ENCODE data around the gene CA14. TPM values are rescaled to one million over a fixed set of nuclear protein-coding genes. Genes with fewer than 3 reads are reported as not detected.

The CA14 gene
- total RNA-seq, 1 experiment from 2014 or later, result 42.0 TPM

DNA sequence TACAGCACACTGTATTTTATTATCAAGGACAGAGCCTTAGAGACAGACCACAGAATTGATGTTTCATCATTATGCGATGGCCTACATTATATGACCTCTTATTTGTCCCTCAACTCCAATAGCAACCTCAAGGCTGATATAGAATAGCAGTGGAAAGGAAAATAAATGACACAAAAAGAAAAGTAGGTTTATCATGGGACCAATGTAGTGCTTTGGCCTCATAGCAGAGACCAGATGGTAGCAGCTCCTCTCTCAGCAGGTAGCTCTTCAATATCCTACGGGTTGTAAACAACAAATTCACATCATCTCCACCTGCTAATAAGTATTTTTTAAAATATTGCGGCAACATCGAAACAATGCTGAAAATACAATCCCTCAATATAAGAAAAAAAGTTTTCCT is 46.9 kb upstream of the CA14 start:
- H3K23ac ChIP-seq (ENCODE audit: insufficient read length, low read depth, low read length), result no peak overlapping the region
- peaks cover 9 to 10% of the 10 kb centered on the region in 2 experiments; a peak in 3 of 4 replicates for H3K4me1 Mint-ChIP-seq
- no peak overlapping the region for H3K4ac ChIP-seq (ENCODE audit: low read depth, low read length)
- TF ChIP-seq, protein P1, sequence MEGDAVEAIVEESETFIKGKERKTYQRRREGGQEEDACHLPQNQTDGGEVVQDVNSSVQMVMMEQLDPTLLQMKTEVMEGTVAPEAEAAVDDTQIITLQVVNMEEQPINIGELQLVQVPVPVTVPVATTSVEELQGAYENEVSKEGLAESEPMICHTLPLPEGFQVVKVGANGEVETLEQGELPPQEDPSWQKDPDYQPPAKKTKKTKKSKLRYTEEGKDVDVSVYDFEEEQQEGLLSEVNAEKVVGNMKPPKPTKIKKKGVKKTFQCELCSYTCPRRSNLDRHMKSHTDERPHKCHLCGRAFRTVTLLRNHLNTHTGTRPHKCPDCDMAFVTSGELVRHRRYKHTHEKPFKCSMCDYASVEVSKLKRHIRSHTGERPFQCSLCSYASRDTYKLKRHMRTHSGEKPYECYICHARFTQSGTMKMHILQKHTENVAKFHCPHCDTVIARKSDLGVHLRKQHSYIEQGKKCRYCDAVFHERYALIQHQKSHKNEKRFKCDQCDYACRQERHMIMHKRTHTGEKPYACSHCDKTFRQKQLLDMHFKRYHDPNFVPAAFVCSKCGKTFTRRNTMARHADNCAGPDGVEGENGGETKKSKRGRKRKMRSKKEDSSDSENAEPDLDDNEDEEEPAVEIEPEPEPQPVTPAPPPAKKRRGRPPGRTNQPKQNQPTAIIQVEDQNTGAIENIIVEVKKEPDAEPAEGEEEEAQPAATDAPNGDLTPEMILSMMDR (conservative IDR thresholded peaks at IDR 0.05), result no peak
- H2BK20ac ChIP-seq (ENCODE audit: low read depth, low read length, poor library complexity, severe bottlenecking), result no peak overlapping the region
- H2BK15ac ChIP-seq (ENCODE audit: low read depth, low read length), result no peak overlapping the region
- H3K27ac Mint-ChIP-seq, result no peak overlapping the region
- no peak overlapping the region for H3K18ac ChIP-seq (ENCODE audit: insufficient read length, low read depth, low read length)
- no peaks in the 10 kb centered on the region for H4K20me1 ChIP-seq (ENCODE audit: control insufficient read depth, insufficient read depth, insufficient read length)
- H3K27me3 ChIP-seq (ENCODE audit: insufficient read depth, low read length), result no peaks in the 10 kb centered on the region
- no peak overlapping the region for H2BK12ac ChIP-seq (ENCODE audit: insufficient read length, low read depth, low read length)
- no peak overlapping the region for H3K4me2 ChIP-seq (ENCODE audit: insufficient read depth, insufficient read length, low read length)
- H3K79me1 ChIP-seq (ENCODE audit: insufficient read depth, low read depth, low read length, poor library complexity, severe bottlenecking), result no peaks in the 10 kb centered on the region
- H4K8ac ChIP-seq (replicated peaks; ENCODE audit: insufficient read length, low read depth, low read length), result no peak overlapping the region
- H3K79me2 ChIP-seq (ENCODE audit: insufficient read depth, low read length), result no peaks in the 10 kb centered on the region
- H3T11ph ChIP-seq (ENCODE audit: low read length), result no peak overlapping the region
- H2BK120ac ChIP-seq (ENCODE audit: low read depth, low read length, poor library complexity, severe bottlenecking), result no peak overlapping the region
- no peaks in the 10 kb centered on the region for H3K4me1 ChIP-seq (ENCODE audit: insufficient read depth, low read length)
- no peaks in the 10 kb centered on the region for H3K27me3 Mint-ChIP-seq (ENCODE audit: low read depth)
- no peak overlapping the region for H3K9ac ChIP-seq (ENCODE audit: extremely low read depth, insufficient read length, low read length)
- no peak overlapping the region for H3K14ac ChIP-seq (ENCODE audit: insufficient read depth, low read length)
- no peak overlapping the region for H3K56ac ChIP-seq (ENCODE audit: insufficient read length, low read depth, low read length)
- H3K9me3 ChIP-seq (ENCODE audit: control insufficient read depth, low read depth, low read length), result no peaks in the 10 kb centered on the region
- H2BK5ac ChIP-seq (ENCODE audit: insufficient read length, low read length), result no peak overlapping the region
- no peak overlapping the region for H4K5ac ChIP-seq (ENCODE audit: insufficient read length, low read depth, low read length)
- no peak overlapping the region for H2AK5ac ChIP-seq (ENCODE audit: insufficient read length, low read length)
- no peak overlapping the region for H3K4me3 Mint-ChIP-seq
- H3K27ac ChIP-seq (ENCODE audit: insufficient read length, low read depth, low read length), result no peak overlapping the region
- no peaks in the 10 kb centered on the region for H3K9me3 Mint-ChIP-seq
- H2AFZ ChIP-seq (ENCODE audit: low read length), result no peak overlapping the region
- no CpG with 5 or more reads among the region's 4 CpGs for WGBS (ENCODE audit: extremely low coverage, insufficient read length, low lambda C conversion rate)
- H3K23me2 ChIP-seq (ENCODE audit: insufficient read length, low read depth, low read length, poor library complexity, severe bottlenecking), result no peaks in the 10 kb centered on the region
- H4K91ac ChIP-seq (ENCODE audit: insufficient read length, low read depth, low read length), result no peak overlapping the region
- no peak for DNase-seq
- no peaks in the 10 kb centered on the region for H3K36me3 Mint-ChIP-seq (ENCODE audit: insufficient read depth in 1 of 3, low read depth in 3 of 3)

Data from H9 (cell line).